Suprapubic skin (tissue), 4 donors: ENCODE data around the gene FAM174B. TPM values are rescaled to one million over a fixed set of nuclear protein-coding genes. Genes with fewer than 3 reads are reported as not detected.

Source experiments
- DNase-seq, 2 donors: peaks; one replicate each; pipeline ENCODE4 v3.0.0-alpha.2; 2019; ENCODE audit warnings: low spot score in 2 of 2
- H3K27ac ChIP-seq: fragments of 200-600 bp; sonication (generic); one replicate; pipeline ENCODE4 v1.5.1; 2019
- H3K27me3 ChIP-seq: fragments of 200-600 bp; sonication (generic); one replicate; pipeline ENCODE4 v1.5.1; 2019
- H3K36me3 ChIP-seq: fragments of 200-600 bp; sonication (generic); one replicate; pipeline ENCODE4 v1.5.1; 2019
- H3K4me1 ChIP-seq: fragments of 200-600 bp; sonication (generic); one replicate; pipeline ENCODE4 v1.5.1; 2019
- H3K4me3 ChIP-seq: fragments of 200-600 bp; sonication (generic); one replicate; pipeline ENCODE4 v1.5.1; 2019; ENCODE audit warnings: mild to moderate bottlenecking
- H3K9me3 ChIP-seq: fragments of 200-600 bp; sonication (generic); one replicate; pipeline ENCODE4 v1.5.1; 2019
- EP300 ChIP-seq: sonication (generic); formaldehyde crosslinking; IDR thresholded peaks from one replicate; pipeline ENCODE4 v1.6.1; 2017; ENCODE audit warnings: antibody characterized with exemption
- POLR2A ChIP-seq, 2 donors: fragments of 450-650 bp; IDR thresholded peaks; one replicate each; pipeline ENCODE4 v1.6.1; 2017; ENCODE audit warnings: antibody characterized with exemption in 2 of 2, mild to moderate bottlenecking in 2 of 2, moderate library complexity in 2 of 2
- POLR2AphosphoS5 ChIP-seq, 3 donors: sonication (generic); formaldehyde crosslinking; IDR thresholded peaks; one replicate each; pipeline ENCODE4 v1.6.1; 2017; ENCODE audit warnings: antibody characterized with exemption in 3 of 3
- WGBS: methylation state at CpG from one replicate; pipeline ENCODE4 v1.1.5; 2018; 5-methylcytosine and 5-hydroxymethylcytosine counted together
- total RNA-seq, 4 donors: library from RNA; depleted of rRNA; stranded (reverse); fragments of >200 nt; gene quantifications; one replicate each; pipeline ENCODE4 v1.1.0, GENCODE V29; 2016
- TF ChIP-seq, protein P1 (sequence below), 2 donors: fragments of 200-600 bp in 1 of 2; fragments of 450-650 bp in 1 of 2; sonication (generic) in 1 of 2; IDR thresholded peaks; one replicate each; pipeline ENCODE4 v1.5.1; 2016 to 2019; ENCODE audit warnings: antibody characterized with exemption in 2 of 2, mild to moderate bottlenecking in 1 of 2, moderate library complexity in 1 of 2

The FAM174B gene
- total RNA-seq, 4 donors from 2014 or later, result 6.2 to 24.0 (median 18.3) TPM

DNA sequence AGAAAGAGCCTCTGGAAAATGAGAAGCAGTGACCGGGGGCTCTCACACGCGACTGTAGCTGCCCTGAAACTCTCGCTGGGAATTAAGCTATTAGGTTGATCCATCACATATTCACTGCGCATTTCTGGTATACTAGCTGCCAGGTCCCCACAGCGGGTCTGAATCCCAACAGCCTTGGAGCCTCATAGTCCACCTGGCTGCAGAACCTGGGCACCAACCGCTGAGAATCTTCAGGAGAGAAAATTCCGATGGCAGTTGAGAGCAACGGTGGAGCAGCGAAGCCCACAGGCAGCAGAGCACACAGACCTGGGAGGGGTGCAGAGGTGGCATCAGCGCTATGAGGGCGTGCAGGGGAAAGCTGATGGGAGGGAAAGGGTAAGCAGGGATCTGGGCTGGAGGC, 75.1 kb downstream of the FAM174B start:
- Histone ChIP-seq H3K9me3 (no peaks in the 10 kb centered on the region), H3K27ac (no peak overlapping the region), H3K4me3 (no peak overlapping the region), H3K4me1 (no peaks in the 10 kb centered on the region), H3K36me3 (no peaks in the 10 kb centered on the region), H3K27me3 (peaks cover 4% of the 10 kb centered on the region)
- TF ChIP-seq EP300, result no peak
- TF ChIP-seq POLR2AphosphoS5 (IDR thresholded peaks at IDR 0.05), result no peak
- TF ChIP-seq, protein P1, sequence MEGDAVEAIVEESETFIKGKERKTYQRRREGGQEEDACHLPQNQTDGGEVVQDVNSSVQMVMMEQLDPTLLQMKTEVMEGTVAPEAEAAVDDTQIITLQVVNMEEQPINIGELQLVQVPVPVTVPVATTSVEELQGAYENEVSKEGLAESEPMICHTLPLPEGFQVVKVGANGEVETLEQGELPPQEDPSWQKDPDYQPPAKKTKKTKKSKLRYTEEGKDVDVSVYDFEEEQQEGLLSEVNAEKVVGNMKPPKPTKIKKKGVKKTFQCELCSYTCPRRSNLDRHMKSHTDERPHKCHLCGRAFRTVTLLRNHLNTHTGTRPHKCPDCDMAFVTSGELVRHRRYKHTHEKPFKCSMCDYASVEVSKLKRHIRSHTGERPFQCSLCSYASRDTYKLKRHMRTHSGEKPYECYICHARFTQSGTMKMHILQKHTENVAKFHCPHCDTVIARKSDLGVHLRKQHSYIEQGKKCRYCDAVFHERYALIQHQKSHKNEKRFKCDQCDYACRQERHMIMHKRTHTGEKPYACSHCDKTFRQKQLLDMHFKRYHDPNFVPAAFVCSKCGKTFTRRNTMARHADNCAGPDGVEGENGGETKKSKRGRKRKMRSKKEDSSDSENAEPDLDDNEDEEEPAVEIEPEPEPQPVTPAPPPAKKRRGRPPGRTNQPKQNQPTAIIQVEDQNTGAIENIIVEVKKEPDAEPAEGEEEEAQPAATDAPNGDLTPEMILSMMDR (IDR thresholded peaks at IDR 0.05), result no peak
- DNase-seq, result peak in 1 of 2 donors; percentile 67
- 95% methylated on average over 12 of the region's 12 CpGs for WGBS

DNA sequence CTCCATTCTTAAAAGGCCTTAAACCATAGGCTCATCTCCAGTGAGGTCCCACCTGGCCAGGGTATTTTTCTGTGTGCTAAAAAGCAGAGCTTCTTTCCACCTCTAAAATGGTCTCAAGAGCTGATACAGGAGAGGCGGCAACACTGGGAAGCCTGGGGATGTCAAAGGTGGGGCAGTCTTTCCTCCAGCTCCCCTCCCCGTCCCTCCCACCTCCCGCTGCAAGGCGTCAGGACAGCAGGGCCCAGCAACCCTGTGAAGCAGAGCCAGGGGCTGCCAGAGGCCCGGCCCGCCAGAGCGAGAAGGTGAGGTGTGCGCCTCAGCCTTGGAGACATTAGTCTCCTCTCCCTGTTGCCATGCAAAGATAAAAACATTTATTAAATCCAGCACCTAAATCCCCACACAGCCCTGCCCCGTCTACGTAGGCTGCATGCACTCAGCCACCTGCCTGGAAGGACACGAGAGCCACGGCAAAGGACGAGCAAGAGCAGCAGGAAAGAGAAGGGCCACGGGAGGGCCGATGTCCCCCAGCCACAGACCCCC, 75.6 kb downstream of the FAM174B start:
- H3K4me3 ChIP-seq, result no peak overlapping the region
- H3K9me3 ChIP-seq, result no peaks in the 10 kb centered on the region
- peaks cover 4% of the 10 kb centered on the region for H3K27me3 ChIP-seq
- no peak overlapping the region for H3K27ac ChIP-seq
- H3K4me1 ChIP-seq, result no peaks in the 10 kb centered on the region
- H3K36me3 ChIP-seq, result no peaks in the 10 kb centered on the region
- DNase-seq, result peak in 1 of 2 donors; percentile 56
- TF ChIP-seq EP300, result no peak
- TF ChIP-seq POLR2AphosphoS5 (IDR thresholded peaks at IDR 0.05), result no peak
- no peak for TF ChIP-seq POLR2A (IDR thresholded peaks at IDR 0.05)
- TF ChIP-seq, protein P1 (IDR thresholded peaks at IDR 0.05), result no peak
- 93% methylated on average over 15 of the region's 15 CpGs for WGBS

DNA sequence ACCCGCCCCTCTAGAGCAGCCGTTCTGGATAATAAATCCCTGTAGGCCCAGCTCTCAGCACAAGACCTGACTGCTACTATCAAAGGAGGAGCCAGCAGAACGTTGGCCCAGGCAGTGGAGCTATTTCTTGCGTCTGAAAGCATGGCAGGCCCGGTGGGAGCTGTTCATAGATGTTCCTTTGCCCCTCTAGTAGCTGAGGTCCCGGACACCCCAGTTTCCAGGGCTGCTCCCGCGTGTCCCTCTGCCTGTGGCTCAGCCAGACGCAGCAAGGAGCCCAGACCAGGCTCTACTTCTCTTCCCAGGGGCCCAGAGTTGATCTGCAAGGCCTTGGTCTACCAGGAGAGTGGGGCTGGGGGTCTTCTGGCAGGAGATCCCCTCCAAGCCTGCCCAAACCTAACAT, 76.1 kb downstream of the FAM174B start:
- no peaks in the 10 kb centered on the region for H3K9me3 ChIP-seq
- peaks cover 4% of the 10 kb centered on the region for H3K27me3 ChIP-seq
- 90% methylated on average over 9 of the region's 9 CpGs for WGBS
- no peak overlapping the region for H3K4me3 ChIP-seq
- peak in 1 of 2 donors; percentile 47 for DNase-seq
- no peak overlapping the region for H3K27ac ChIP-seq
- no peaks in the 10 kb centered on the region for H3K36me3 ChIP-seq
- TF ChIP-seq POLR2AphosphoS5 (IDR thresholded peaks at IDR 0.05), result no peak
- TF ChIP-seq, protein P1 (IDR thresholded peaks at IDR 0.05), result no peak
- TF ChIP-seq POLR2A (IDR thresholded peaks at IDR 0.05), result no peak
- TF ChIP-seq EP300, result no peak
- no peaks in the 10 kb centered on the region for H3K4me1 ChIP-seq

DNA sequence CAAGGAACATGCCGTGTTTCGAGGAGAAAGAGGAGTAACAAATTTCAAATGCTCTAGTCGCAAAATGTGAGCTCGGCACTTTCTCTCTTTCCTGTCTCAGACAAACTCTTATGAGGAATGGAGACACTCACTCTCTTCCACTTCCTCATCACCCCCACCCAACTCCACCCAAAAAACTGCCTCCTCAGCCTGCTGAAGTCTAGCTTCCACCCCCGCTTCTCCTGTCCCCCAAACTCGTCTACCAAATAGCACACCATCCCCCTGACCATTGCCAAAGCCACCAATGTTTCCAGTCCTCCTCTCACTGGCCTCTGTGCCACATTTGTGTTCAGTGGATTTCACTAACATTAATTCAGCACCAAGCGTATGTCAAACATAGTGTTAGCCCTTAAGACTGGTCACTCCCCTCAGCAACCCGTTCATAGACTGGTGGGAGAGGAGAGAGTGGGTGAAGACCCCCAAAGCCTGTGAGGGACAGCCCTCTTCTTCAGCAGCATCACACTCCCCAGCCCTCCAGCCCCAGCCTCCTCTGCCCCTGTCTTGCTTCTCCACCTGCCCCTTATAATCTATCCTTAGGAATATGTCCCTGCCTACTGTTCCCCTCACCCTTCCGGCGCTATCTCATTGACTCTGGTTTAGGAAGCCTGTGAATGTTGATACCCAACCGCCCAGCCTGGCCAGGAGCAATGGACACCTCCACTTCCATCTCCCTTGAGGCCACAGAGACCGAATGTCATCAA, 77.3 kb downstream of the FAM174B start:
- H3K27ac ChIP-seq, result no peak overlapping the region
- no peak overlapping the region for H3K4me3 ChIP-seq
- H3K9me3 ChIP-seq, result no peaks in the 10 kb centered on the region
- peaks cover 4% of the 10 kb centered on the region for H3K27me3 ChIP-seq
- 84% methylated on average over 12 of the region's 12 CpGs for WGBS
- TF ChIP-seq, protein P1 (IDR thresholded peaks at IDR 0.05), result no peak
- TF ChIP-seq POLR2AphosphoS5 (IDR thresholded peaks at IDR 0.05) (no peak), POLR2A (IDR thresholded peaks at IDR 0.05) (no peak), EP300 (no peak)
- no peak for DNase-seq
- H3K36me3 ChIP-seq, result no peaks in the 10 kb centered on the region
- no peaks in the 10 kb centered on the region for H3K4me1 ChIP-seq

DNA sequence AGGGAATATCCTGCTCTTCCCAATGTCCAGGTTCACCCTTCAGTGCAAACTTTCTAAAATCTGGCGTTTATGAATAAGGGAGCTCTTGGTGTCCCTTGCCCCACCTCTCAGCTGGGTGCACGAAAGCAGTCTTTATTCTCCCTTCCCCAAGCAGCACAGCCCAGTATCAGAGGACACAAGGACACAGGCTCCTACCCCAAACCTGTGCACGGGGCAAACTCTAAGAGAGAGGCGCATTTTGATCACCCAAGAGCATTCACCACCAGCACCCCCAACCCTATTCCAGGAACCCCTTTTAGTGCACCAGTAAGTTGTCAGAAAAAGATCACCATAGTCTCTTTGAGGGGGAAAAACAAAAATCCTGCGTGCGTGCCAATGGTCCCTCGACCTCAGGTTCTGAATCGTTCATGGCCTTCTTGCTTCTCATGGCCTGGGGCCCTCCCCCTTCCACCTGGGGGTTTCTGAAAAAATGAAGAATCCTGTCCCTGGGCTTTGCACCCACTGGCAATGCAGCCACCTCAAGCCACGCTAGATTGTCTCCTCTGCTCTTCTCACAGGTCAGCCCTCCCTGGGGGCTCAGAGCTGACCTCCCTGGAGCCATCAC, 78.9 kb downstream of the FAM174B start:
- no peaks in the 10 kb centered on the region for H3K36me3 ChIP-seq
- H3K9me3 ChIP-seq, result no peaks in the 10 kb centered on the region
- TF ChIP-seq POLR2AphosphoS5 (IDR thresholded peaks at IDR 0.05) (no peak), POLR2A (IDR thresholded peaks at IDR 0.05) (no peak), EP300 (no peak)
- TF ChIP-seq, protein P1 (IDR thresholded peaks at IDR 0.05), result no peak
- peaks cover 12% of the 10 kb centered on the region for H3K27me3 ChIP-seq
- no peak overlapping the region for H3K27ac ChIP-seq
- WGBS, result 92% methylated on average over 9 of the region's 9 CpGs
- no peak for DNase-seq
- no peaks in the 10 kb centered on the region for H3K4me1 ChIP-seq
- no peak overlapping the region for H3K4me3 ChIP-seq
